HG03045 (cell line): Measurements from ENCODE around the gene PLEKHA8.

ENCODE experiments used
- ATAC-seq: cut with Tn5 transposase; IDR thresholded peaks from one replicate; pipeline ENCODE4 v1.9.1; 2021; ENCODE audit warnings: mild to moderate bottlenecking, moderate library complexity; ENCODE audit not compliant: unreplicated experiment

The PLEKHA8 gene

DNA sequence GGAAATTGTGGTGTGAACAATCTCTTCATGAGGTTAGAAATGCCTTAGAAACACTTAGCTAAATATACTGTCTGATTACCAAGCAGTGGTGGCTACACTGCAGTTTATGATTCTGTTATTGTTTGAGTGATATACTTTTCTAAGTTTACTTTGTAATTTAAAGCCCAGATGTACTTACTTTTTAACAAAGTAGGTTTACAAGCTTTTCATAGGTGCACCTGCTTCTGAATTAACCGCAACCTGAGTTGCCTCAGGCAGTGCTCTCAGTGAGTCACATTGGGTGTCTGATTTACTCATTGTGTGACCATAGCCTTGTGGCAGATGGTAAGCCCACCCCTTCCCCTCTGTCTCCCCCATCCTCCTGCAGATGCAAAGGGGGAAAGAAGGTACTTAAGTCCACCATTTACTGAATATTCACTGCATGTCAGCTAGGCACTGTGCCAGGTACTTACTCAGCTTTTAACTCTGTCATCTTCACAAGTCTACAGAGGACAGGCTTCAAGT is 115.6 kb downstream of the PLEKHA8 start:
- no peak for ATAC-seq

DNA sequence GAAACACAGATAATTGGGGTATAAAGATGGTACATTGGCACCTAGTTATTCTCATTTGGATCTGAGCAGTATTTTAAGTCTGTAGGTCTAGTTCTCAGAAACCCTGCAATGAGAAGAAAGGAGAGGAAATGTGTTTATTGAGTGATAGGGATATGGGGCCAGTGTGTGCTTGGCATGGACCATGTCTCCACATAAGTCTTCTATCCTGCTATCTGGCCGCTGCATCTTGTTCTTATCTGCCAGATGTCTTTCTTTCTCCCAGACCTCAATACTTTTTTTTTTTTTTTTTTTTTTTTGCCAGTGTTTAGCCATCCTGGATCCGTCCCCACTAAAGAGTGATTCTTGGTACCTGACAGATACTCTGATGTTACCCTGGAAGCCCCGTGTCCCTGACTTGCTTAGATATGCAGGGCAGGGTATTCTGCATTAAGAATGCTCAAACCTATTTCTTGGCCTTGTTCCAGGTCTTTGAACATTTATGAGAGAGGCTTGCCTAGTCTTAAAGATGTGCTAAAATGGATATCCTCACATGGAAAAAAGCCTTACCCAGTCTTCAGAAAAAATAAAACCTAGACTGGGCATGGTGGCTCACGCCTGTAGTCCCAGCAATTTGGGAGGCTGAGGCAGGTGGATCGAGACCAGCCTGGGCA is 116.6 kb downstream of the PLEKHA8 start:
- ATAC-seq: no peak

DNA sequence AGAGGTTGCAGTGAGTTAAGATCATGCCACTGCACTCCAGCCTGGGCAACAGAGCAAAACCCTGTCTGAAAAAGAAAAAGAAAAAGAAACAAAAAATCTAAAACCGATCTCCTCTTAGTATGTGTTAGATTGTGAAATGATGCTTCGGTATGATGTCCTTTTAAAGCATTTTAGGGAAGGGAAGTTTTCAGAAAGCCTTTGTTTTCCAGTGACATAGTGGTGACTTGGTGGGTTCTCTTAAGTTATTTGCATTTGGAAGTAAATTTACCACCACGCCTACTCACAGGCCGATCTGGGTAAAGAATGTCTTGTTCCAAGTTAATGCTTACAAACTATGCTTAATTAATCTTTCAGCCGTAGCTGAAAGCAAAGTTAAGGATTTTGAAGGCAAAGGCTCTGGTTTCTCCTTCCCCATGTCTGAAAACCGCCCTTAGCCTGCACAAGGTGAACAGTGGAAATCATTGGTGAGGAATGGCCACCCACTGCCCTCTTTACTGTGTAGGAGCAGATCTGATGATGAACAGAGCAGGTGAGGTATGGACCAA is 117.3 kb downstream of the PLEKHA8 start:
- ATAC-seq: no peak

DNA sequence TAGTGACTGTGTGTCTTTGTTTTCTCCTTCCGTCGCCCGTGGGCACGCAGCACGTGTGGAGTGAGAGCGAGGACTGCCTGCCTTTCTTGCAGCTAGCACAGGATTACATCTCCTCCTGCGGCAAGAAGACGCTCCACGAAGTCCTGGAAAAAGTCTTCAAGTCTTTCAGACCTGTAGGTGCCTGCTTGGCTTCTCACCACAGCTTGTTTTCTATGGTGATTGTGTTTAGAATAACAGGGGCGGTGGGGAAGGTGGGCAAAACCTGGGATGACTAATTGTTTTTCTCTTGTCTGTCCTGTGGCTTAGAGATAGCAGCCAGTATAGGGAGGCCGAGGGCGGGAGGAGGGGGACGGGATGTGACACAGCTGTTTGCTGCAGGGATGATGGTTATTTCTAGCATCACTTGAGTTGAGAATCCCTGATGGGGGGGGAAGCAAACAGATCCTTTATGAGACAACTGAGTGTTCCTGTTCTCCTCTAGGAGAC is 118.0 kb downstream of the PLEKHA8 start:
- no peak for ATAC-seq

DNA sequence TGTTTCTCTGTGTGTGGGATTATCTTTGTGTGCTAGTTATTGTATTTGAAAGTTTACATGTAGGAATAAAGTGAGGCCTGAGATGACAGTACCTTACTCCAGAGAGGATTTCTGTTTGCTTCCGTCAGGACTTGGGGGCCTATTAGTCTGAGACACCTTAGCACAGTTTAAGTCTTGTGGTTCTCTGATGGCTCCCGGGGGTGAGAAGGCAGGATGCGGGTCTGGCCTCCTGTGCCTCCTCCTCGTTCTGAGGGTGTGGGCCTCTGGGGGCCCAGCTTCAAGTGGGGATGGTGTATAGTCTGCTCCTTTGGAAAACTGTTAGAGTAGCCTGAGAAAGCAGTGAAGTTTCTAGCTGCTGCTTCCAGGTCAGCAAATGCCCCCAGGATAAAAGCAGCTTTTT is 119.0 kb downstream of the PLEKHA8 start:
- ATAC-seq: no peak

DNA sequence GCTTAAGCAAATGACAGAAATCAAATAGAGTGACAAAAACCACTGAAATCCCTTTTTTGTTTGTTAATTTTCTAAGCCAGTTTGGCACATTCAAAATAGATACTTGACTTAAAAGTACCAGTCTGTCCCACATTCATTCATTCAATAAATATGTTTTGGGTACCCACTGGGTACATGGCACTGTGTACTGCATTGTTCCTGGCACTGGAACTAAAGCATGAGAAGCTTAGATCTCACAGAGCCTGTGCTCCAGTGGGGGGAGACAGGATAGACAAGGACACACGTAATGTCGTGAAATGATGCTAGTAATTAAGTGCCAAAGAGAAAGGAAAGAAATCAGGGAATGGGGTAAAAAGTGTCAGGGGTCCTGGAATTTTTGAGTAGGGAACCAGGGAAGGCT is 119.6 kb downstream of the PLEKHA8 start:
- ATAC-seq: no peak

DNA sequence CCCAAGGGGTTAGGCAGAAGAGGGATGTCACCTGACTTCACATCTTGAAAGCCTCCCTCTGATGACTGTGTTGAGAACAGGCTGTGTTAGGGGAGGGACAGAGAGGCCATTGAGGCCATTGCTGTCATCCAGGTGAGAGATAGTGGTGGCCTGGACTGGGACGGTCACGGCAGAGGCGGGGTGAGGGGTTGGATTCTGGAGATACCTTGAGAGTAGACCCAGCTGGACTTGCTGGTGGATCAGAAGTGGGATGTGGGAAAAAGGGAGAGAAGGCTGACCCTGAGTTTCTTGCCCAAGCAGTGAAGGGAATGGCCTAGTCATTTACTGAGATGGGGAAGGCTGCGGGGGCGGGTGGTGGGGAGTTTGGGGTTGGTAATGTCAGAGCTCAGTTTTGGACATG is 120.2 kb downstream of the PLEKHA8 start:
- no peak for ATAC-seq

DNA sequence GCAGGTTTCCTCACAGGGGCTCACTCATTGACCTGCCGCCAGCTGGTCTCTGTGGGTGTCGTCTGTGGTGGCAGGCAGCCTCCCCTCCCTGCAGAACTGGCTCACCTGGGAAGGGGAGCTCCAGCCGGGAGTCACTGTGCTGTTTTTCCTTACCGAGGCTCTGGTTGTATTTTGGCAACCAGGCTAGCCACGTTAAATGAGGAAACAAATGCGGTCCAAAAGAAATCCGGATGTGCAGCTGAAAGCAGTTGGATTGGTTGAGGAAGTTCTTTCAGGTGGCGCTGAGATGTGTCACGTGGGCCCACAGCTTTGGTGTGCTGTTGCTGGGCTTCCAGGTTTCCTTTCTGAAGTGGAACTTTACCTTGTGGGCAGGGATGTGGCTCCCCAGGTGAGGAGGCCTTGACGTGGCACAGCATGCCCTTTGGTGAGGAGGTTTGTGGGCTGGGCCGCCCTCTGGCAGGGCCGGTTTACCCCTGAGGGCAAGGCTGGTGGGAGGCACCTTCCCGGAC is 120.8 kb downstream of the PLEKHA8 start:
- ATAC-seq: no peak

DNA sequence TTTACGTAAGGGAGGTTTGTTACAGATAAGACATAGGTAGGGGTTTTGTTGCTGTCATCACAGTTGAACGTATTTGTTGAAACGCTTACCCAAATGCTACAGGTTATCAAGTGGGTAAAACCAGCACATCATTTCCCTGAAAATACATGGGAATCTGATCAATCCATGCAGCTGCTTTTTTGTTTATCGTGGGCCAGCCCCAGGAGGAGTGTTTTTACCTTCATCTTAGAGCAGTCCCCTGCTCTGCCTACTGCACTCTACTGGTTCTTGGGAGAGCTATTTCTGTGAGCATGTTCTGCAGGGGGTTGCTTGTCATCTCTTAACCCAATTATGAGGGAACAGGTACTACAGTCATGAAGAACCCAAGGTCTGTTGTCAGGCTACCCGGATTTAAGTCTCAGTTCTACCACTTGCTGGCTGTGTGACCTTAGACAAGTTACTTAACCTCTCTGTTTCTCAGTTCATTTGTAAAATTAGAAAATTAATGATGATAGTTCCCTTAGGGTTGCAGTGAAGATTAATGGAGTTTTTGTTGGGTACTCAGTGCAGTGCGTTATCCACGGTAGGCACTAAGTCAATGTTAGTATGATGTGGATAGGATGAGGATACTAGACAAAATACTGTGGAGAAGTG is 121.5 kb downstream of the PLEKHA8 start:
- no peak for ATAC-seq

DNA sequence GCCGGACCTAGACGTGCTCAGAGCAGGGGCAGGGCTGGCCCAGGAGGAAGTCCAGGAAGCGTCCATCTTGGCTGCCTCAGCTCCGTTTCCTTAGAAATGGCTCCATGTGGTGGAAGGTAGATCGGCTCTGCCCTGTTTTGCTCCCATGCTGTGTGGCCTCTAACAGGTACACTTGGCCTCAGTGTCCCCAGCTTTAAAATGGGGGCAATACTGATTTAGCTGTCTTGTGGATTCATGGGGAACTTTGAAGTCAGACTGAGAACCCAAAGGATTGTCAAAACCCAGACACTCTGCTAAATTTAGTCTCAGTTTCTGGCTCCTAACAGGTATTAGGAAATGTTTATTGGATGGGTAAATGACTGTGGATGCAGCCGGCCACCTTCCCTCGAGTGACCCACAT is 122.5 kb downstream of the PLEKHA8 start:
- ATAC-seq: no peak

DNA sequence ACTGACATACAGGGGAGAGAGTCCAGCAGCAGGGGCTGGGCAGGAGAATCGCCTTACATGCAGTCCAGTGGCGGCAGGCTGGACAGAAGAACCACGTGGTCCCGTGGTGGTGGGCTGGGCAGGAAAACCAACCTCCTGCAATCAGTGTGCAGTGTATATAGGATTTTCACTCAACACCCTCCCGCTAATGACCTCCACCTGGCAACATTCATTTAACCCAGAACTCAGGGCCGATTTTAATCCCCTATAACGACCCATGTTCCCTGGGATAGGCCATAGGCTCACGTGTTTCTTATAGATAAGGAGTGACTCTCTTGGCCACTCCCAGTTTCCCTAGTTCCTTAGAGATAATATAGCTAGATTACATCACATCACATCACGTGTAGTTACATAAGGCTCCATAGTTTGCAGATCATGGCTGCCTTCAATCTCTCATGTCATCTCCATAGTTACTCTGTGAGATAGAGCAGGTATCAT is 125.9 kb downstream of the PLEKHA8 start:
- no peak for ATAC-seq

DNA sequence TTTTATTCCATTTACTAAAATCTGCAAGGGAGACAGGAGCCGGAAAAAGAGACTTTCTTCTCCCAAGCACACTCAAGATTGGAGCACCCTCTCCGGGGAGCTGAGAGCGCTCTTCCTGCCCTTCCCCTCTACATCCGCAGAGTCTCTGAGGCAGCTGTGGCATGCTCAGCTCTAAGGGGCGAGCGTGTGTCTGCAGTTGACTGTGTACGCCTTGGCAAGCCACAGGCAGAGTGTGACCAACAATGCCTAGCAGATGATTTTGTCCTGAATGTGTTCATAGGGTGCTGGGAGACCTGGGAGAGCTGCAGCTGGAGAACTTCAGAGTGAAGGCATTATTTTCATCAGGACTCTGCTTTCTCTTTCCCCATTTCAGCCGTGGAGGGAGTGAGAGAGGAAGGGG is 127.3 kb downstream of the PLEKHA8 start:
- ATAC-seq: no peak

DNA sequence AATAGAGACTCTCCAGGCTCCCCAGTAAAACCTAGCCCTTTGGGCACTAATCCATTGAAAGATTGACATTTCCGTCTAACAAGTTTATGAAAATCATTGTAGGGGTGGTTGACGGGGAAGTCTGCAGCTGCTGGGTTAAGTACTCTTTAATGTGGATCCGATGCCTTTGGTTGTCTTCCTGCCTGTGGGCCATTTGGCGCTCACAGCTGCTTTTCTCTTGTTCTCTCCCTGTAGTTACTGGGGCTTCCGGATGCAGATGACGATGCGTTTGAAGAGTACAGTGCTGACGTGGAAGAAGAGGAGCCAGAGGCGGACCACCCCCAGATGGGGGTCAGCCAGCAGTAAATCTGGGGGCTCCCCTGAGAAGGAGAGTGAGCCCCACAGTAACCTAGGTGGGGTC is 129.0 kb downstream of the PLEKHA8 start:
- no peak for ATAC-seq

DNA sequence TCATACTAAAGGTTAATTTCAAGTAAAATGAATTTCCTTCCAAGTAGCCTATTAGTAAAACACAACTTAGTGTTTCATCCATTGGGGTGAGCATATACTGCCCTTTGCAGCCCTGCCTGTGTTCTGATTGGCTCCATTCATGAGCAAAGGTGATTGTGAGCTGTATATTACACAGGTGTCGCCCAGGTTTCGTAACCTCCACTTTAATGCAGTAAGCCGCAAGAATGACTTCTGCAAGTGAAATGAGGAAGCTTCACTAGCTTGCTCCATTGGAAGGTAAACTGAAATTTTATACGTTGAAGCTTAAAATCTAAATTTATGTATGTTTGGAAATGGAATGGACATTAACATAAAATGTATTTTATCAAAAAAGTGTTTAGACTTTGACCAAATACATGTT is 131.0 kb downstream of the PLEKHA8 start:
- ATAC-seq: no peak

DNA sequence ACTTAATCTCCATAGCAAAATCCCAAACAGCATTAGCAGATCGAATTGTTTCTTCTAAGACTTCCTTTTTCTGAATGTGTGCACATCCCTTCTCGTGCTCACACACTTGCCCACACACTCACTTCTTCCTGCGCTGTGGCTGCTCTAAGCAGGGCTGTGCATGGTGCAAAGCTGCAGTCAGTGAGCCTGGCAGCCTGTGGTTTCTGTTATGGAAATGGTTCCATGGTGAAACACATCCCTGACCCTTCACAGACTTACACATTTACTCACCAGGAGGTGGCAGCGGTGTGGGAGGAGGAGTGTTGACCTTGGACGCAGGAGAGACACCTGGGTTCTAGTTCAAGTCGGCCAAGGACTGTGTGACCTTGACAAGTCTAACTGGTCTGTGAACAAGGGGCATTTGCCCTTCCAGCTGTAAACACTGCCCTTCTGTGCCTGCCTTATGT is 131.5 kb downstream of the PLEKHA8 start:
- ATAC-seq: no peak

DNA sequence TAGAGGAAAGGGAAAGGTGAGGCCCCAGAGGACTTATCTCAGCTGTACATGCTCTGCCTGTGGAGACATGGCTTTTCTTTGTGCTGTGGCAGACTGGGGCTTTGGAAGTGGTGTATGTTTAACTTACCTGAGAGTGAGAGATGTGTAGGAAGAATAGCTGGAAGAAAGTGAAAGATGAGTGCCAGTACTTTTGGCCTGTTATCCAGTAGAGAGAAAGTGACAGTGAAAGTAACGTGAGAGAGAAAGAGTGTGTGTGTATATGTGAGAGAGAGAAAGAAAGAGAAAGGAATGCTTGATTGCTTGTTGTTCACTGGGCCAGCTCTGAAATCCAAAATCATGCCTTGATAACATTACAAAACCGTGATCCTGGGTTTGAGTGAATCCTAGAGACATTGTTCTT is 132.1 kb downstream of the PLEKHA8 start:
- ATAC-seq: no peak

DNA sequence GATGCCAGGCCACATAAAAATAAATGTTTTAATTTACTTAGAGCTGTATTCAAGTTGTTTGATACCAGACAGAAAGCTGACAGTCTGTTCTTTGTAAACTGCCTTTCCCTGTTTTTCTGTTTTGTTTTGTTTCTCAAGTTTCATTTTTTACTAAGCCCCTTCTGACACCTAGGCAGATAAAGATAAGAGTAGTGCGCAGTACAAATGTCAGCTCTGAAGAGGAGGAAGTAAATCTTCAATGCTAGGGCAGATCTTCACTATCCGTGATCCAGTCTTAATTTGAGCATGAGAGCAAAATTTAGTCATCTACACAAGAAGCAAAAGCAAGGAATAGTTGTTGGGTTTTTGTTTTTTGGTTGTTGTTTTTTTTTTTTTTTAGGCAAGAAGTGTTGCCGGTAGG is 133.9 kb downstream of the PLEKHA8 start:
- ATAC-seq: no peak

DNA sequence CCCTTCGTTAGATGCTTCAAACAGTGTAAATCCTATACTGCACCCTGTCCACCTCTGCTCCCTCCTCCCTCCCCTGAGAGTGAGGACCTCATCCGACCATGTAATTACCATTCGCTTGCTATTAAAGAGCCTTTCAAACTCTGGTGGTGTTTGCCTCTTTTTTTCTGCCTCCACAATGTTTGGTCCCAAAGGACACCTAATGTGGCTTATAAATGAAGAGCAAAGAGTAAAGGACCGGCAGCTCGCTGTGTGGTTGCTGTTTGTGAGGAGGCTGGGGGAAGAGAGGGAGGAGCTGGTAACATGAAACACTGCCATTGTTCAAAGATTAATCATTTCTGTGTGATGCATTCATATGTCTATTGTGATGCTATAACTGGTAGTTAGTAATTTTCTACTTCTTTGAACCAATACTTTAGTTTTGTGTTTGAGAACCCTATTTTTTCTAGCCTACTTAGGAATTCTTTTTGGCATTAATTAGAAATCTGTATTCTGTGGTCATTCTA is 134.5 kb downstream of the PLEKHA8 start:
- ATAC-seq: no peak

DNA sequence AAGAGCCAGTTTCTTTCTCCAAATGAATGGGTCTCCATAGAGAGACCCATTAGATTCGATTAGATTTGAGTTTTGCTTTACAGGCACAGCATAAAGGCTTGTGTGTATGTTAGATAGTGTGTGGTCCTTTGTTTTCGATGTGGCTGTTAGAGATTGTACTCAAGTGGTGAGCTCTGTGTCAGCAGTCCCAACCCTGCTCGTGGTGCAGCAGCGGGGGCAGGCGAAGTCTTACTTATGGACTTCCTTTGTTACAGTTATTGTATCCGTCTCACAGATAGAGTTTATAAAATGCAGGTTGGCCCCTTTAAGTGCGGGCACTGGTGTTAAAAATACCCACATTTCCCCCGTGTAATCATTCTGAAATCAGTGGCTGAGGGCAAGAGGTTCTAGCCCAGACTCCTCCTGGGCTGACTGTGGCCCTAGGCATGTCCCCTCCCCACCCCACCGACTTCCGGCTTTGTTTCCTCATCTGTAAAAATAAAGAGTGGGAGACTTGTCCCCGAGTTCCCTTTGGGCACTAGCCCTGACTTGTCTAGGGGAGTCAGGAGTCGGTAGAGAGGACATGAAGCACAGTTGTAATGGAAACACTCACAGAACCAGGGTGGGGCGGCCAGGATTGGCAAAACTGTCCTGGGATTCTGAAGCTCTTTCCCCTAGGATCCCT is 135.2 kb downstream of the PLEKHA8 start:
- ATAC-seq: no peak

DNA sequence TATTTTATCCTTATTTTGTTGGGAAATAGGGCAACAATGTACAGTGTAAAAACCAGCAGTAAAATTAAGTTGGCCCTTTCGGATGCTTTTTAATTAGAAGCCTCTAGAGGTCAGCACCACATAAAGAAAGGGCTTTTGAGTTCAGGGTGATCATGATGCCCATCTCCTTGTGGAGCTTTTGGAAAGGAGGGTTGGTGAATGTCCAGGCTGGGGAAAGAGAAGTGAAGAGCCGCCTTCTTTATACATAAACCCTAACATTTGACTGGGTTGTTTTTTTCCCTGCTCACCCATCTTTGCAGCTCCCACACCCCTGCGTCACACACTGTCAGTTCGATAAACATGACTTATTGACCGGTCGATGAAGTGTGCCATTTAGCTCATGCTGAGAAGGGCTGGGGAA is 136.4 kb downstream of the PLEKHA8 start:
- ATAC-seq: no peak

DNA sequence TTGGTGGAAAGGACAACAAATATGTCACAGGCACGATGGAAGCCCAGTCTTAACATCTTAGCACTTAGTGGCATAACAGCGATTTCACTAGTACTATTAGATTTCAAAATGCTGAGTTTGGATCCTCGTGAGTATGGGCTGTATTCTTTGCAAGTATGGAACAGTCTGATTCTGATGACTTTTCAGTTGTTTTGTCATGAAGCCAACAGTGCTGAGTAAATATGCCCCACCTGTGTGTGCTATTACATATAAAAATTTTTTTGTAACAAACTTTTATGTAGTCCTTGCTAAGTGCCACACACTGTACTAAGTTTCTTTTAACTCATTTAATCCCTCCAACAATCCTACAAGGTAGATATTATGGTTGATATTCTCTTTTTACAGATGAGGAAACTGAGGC is 137.4 kb downstream of the PLEKHA8 start:
- no peak for ATAC-seq
